Measurements from ENCODE around the gene GSKIP.
"Not testable (repeated sequence)": the region's sequence is repeated elsewhere in the genome, so short reads cannot be mapped to it uniquely, and the experiment has no call there.

Gene GSKIP, protein sequence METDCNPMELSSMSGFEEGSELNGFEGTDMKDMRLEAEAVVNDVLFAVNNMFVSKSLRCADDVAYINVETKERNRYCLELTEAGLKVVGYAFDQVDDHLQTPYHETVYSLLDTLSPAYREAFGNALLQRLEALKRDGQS

DNA sequence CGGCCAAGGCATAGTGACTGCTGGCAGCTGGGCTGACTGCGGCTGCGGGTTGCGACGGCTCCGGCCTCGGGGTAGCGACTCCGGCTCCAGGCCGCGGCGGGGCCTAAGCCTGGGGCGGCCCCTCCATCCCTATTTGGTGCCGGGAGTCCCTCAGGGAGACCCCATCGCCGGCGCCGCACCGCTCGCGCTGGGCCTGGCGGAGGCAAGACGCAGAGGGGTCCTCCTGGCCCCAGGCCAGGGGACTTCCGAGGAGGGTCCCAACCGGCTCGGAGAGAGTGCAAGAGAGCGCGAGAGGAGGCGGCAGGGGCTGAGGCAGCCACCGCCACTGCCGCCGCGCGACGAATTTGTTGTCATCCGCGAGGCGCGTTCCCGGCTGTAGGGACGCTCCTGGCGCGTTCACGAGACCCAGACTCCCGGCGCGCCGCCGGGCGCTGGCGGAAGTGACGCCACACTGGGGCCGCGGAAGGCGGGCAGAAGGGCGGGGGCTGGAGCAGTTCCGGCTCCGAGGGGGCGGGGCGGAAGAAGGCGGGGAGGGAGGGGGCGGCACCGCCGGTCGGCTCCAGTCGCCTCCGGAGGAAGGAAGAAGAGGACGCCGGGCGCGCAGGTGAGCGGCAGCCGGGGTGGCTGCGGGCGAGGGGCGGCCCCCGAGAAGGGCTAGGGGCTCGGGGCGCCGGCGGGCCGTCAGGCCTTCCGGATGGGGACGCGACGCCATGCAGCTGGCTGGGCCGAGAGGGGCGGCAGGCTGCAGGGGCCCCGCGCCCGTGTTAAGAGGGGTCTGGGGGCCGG is at the start of gene GSKIP, which contains the start of gene ATG2B:
TSS of gene GSKIP (plus strand) at position 562 of the 786 bp plus-strand sequence. CDS start 18,722 bp downstream, outside the sequence.
TSS of gene ATG2B (minus strand) at position 377 of the 786 bp plus-strand sequence. CDS start at position 12, 365 bp downstream.
- DNase-seq, result peak; percentile 22

DNA sequence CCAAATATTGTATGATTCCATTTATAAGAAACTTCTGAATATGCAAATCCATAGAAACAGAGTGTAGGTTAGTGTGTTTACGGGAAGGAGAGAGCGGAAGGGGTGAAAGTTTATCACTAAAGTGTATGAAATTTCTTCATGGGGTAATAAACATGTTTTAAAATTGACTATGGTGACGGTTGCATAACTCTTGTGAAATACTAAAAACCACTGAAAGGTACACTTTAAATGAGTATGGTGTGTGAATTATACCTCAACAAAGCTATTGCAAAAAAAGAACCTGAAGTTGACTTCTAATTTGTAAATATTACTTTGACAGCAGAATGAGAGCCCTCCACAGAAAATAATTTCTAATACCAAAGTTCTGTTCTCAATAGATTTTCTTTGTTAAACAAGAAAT is 47.2 kb upstream of the GSKIP start:
- DNase-seq, result no peak

DNA sequence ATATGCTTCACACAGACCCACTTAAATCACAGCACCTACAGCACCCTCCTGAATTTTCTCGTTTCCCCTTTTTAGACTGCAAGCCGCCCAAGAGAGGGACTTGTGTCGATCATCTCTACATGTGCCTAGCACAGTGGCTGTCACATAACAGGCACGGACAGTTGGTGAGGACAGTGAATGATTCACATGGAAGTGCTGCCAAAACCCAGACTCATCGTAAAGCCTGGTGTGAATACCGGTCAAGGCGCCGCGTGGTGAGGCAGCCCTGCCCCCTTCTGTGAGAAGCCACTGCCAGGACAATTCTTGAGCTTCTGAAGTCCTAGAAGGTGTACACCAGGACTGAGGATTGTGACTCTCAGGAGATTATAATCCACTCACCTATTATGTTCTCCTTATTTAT is 44.5 kb upstream of the GSKIP start:
- no peak for DNase-seq

DNA sequence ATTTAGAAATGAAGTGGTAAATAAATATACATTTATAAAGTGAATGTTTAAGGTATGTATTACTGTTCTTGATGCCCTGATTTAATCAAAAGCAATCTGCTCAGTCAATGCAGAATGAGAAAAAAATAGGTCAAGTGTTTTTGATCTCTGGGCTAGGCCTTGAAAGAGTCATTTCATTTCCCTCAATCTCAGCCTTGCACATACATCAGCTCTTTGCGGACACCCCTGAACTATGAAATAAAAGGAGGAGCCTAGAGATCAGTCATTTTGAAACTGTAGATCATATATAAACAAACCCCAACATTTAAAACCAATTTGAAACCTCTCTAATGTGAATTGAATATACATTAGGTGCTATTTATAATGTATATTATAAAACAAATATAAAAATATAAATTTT is 42.7 kb upstream of the GSKIP start:
- DNase-seq, result no peak

DNA sequence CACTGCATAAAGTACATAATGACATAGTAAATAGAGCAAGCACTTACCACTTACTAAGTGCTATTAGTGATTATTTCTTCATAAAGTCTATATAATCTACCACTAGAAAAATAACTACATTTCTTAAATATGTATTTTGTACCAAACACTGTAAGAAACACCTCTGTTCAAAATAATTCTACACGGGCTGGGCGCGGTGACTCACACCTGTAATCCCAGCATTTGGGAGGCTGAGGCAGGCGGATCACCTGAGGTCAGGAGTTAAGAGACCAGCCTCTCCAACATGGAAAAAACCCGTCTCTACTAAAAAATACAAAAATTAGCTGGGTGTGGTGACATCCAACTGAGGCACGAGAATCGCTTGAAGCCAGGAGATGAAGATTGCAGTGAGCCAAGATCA is 39.1 kb upstream of the GSKIP start:
- DNase-seq, result no peak

DNA sequence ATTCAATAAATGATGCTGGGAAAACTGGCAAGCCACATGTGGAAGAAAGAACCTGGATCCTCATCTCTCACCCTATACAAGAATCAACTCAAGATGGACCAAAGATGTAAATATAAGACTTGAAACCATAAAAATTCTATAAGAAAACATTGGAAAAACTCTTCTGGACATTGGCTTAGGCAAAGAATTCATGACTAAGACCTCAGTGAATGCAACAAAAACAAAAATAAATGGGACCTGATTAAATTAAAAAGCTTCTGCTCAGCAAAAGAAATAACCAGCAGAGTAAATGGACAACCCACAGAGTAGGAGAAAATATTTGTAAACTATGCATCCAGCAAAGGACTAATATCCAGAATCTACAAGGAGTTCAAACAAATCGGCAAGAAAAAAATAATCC is 24.8 kb upstream of the GSKIP start:
- no peak for DNase-seq

DNA sequence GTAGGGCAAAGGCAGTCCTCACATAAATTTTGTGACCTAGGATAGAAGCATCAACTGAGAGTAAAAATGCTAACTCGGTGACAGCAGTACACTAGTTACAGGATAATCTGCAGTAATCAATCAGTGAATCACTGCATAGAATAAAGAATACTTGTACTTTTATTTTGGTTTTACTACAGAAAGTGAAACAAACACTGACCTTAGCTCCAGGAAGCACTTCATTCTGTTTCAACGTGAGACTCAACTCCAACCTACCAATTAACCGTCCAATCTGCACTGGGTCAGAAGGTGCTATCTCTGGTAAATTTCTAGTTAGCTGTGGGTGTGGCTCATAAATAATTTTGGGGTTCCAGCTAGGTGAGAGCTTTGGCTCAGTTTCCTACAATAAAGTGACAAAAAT is 22.0 kb upstream of the GSKIP start:
- DNase-seq, result no peak

DNA sequence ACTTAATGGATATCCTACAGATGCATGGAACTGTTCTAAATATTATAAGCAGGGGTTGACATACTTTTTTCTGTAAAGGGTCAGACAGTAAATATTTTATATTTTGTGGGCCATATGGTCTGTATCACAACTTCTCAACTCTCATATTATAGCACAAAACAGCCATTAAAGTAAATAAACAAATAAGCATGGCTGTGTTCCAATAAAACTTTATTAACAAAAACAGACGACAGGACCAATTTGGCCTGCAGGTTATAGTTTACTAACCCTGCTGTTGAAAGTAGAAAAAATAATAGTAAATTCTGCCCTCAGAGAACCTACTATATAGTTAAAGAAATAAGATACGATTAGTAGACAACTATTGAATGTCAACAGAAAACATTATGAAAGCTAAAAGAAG is 17.7 kb upstream of the GSKIP start:
- no peak for DNase-seq

DNA sequence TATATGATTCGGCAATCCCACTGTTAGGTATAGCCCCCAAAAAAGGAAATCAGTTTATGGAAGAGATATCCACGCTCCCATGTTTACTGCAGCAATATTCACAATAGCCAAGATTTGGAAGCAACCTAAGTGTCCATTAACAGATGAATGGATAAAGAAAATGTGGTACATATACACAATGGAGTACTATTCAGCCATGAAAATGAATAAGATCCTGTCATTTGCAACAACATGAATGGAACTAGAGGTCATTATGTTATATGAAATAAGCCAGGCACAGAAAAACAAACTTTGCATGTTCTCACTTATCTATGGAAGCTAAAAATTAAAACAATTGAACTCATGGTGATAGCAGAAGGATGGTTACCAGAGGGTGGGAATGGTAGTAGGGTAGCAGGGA is 15.4 kb upstream of the GSKIP start:
- DNase-seq, result not testable (repeated sequence)

DNA sequence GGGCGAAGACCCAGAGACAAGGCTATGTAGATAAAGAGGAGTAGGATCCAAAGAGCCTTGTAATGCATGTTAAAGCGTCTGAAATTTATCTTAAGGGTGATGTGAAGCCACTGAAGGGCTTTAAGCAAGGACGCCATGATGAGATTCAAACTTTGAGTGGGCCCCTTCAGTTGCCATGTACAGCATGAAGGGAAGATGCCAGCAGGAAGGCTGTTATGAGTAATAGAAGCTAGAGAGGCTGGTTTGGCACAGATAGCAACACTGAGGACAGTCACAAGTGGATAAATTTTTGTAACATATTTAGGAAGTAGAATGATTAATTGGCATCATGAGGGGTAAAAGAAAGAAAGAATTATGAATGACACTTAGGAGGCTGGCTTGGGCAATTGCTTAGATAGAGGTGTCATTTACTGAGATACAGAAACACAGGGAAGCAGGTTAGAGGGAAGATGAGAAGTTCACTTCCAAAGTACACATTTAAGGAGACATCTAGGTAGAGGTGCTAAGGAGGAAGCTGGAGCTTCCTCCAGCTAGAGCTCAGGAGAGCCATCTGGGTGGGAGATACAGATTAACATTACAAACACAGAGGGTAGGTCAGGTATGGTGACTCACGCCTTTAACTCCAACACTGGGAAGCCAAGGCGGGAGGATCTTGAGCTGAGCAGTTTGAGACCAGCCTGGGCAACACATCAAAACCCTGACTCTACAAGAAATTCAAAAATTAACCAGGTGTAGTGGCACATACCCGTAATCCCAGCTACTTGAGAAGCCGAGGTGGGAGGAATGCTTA is 13.8 kb upstream of the GSKIP start:
- DNase-seq, result no peak

DNA sequence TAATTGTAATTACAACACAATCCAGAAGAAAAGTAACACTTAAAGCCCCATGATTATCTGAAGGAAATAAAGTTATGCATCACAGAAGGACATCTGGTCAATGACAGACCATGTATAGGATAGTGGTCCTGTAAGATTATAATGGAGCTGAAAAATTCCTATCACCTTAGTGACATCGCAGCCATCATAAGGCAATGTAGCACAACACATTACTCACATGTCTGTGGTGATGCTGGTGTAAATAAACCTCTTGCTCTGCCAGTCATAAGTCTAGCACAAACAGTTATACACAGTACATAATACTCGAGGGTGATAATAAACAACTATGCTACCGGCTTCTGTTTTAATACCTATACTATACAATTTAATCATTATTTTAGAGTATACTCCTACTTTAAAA is 11.3 kb upstream of the GSKIP start:
- DNase-seq, result no peak

DNA sequence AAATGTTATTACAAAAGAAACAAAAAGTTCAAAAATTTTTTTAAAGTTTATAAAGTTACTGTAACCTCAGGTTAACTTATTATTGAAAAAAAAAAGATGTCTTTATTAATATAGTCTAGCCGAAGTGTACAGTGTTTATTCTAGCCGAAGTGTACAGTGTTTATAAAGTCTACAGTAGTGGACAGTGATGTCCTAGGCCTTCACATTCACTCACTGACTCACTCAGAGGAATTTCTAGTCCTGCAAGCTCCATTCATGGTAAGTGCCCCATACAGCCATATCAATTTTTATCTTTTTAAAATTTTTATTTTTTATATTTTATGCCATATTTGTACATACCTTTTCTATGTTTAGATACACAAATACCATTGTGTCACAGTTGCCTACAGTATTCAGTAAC is 10.6 kb upstream of the GSKIP start:
- no peak for DNase-seq

DNA sequence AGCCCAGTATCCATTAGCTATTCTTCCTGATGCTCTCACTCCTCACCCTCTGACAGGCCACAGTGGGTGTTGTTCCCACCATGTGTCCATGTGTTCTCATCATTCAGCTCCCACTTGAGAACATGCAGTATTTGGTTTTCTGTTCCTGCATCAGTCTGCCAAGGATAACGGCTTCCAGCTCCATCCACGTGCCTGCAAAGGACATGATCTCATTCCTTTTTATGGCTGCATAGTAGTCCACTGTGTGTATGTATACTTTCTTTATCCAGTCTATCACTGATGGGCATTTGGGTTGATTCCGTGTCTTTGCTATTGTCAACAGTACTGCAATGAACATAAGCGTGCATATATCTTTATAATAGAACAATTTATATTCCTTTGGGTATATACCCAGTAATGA is 9.1 kb upstream of the GSKIP start:
- DNase-seq, result no peak

DNA sequence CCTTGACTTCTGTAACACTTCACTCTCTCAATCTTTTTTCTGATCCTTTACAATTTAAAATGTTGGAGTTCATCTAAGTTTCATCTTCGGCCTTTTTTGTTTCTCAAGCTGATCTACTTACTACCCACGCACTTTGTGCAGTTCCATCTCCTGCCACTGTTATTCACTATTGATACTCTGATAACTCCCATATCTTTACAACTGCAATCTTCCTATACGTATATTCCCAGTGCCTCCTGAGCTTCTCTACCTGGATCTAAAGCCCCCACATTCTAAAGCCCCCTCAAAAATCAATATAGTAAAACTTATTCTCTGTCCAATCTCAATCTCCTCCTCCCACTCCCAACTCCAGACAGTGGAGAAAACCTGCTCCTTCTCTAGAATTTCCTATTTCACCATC is 6.1 kb upstream of the GSKIP start:
- DNase-seq, result no peak

DNA sequence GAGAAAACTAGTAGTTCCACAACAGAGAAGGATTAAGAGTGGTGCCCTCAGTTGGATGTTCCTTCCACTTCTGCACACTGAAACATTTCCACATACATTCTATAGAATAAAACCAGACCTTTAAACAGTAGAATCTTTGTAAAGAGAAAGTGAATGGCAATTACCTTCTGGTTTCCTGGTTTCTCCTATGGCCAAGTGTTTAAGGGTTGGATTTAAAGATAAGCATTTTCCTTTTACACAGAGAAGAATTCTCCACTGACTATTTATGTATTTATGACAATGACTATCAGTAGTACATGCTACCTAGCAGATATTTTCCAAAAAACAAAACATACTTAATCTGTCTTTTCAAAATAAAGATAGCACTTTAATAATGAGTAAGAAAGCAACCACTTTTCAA is 3.4 kb upstream of the GSKIP start:
- no peak for DNase-seq

DNA sequence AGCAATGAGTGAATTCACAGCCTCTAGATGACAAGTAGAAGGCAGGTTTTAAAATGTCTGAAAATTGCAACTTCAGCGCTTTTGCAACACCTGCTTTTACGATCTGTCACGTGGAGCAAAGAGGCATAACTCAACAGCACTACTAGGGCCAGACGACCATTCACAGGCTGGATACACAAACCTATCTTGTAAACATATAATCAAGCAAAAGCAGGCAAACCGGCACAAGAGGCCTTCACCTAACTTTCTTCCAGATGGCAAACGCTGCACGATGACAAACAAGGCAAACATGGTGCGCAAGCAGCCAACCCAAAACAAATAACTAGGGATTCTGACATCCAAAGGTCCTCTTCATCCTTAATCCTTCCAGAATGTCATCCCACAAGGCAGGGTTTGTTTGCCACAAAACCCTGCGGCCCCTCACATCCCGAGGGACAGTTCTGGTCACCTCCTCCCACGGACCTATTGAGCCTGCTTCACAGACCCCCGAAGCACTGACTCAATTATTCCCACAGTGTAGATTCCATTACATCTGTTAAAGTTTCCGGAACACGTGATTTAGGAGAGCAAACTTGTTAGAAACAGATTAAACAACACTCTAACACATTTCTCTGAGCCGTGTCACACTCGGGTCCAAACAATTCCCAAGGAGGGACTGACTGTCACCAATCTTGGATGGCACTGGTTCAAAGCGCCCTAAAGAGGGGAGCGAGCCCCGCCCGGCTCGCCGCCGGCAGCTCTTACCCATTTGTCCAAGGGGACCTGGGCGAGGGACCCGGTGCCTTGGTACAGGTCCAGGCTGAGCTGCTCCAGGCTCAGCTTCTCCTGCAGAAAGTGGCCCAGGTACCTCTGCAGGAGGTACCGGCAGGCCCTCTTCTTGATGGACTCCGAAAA is 1.0 kb upstream of the GSKIP start:
- peak; percentile 7 for DNase-seq

DNA sequence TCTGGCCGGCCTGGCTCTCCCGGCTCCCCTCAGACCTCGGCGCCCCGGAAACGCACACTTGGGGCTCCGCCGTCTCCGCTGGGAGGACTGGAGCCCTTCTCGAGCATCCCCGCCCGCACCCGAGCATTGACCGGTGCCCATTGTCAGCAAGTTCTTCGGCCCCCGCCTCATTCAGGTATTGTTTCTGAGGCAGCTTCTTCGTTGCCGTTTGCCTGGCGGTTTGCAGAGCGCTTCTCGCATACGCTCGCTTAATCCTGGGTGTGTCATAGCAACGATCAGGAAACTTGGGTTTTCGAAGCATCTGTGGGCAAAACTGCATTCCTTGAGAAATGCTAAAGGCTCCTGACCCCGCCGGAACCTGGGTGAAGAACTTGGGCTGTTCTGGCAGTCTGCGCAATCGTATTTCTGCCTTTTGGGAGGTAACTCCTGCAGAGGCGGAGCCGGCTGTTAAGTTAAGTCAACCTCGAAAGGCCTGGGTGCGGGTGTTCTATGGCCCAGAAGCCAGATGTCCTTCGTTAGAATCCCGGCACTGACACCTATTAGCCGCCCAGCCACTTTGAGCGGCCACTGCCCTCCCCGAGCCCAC is 518 bp downstream of the GSKIP start:
- peak; percentile 5 for DNase-seq

DNA sequence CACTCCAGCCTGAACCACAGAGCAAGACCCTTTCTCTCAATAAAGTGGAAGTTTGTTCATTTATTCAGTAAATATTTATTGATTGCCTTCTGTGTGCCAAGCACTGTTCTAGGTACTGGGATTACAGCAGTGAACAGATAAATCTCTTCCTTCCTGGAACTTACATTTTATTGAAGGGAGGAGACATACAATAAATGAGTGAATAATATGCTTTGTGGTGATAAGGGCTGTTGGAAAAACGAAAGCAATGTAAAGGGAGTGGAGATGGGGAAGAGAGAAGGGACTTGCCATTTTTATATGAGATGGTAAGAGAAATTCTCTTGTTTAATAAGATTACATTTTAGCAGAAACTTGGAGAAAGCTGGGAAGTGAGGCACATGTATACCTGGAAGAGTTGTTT is 1.6 kb downstream of the GSKIP start:
- DNase-seq, result no peak

DNA sequence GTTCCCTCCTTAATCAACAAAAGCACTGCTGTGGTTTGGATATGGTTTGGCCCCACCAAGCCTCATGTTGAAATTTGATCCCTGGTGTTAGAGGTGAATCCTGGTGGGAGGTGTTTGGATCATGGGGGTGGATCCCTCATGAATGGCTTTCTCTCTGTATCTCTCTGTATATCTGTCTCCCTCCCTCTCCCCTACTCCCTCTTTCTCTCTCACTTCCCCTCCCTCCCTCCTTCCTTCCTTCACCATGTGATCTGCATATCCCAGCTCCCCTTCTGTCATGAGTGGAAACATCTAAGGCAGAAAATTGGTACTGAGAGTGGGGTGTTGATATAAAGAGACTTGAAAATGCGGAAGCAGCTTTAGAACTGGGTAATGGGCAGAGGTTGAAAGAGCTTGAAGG is 5.2 kb downstream of the GSKIP start:
- DNase-seq, result no peak

DNA sequence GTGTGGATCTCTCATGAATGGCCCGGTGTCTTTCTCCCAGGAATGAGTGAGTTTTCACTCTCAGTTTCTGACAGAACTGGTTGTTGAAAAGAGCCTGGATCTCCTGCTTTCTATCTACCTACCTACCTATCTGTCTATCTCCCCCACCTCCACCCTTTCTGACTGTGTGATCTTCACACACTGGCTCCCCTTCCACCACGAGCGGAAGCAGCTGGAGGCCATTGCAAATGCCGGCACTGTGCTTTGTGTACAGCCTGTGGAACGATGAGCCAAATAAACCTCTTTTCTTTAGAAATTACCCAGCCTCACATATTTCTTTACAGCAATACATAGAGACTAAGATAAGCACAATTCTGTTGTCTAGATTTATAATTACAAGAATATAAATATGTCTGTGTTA is 7.2 kb downstream of the GSKIP start:
- DNase-seq, result no peak

DNA sequence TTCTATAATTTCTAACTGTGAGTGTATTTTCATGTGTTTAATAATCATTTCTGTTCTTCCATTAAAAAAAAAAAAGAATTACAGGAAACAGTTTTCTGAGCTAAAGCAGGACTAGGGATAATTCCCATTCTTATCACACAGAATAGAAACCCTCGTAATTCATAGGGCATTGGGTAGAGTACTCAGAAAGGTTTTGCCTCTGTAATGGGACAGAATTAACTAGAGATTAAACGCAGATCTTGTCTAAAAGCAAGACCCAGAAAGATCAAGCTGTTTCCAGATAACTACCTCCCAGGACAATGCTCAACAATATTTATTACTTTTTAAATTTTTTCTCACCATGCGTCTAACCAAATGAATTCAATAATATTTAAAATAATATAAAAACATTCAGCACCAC is 10.2 kb downstream of the GSKIP start:
- DNase-seq, result no peak

DNA sequence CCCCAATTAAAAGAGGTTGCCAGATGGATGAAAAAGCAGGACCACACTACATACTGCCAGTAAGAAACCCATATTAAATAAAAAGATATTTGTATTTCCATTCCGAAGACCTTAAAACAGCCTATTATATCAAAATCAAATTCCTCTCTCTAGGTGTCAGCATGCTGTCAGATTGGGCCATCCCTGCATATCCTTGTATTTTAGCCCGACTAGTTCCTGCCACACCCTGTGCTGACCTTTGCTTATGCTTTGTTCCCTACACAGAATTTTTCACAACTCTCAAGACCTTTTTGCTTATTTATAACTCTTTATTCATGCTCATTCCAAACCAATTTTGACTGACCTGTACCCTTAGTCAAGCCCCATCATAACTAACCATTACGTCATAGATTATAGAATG is 12.8 kb downstream of the GSKIP start:
- no peak for DNase-seq

DNA sequence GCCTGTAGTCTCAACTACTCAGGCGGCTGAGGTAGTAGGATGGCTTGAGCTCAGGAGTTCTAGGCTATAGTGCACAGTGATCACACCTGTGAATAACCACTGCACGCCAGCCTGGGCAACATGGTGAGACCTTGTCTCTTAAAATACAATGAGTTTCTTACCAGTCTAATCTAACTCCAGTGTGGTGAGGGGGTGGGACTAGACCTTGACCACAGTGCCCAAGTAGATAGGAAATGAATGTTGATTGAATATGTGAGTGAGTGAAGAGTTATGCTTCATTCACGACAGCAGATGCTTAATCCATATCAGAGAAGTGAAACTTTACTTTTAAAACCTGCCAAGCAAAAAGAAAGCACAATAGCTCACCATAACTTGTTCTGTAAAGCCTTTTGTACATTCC is 17.4 kb downstream of the GSKIP start:
- no peak for DNase-seq
